ENCODE results near the gene SYT7.

DNA sequence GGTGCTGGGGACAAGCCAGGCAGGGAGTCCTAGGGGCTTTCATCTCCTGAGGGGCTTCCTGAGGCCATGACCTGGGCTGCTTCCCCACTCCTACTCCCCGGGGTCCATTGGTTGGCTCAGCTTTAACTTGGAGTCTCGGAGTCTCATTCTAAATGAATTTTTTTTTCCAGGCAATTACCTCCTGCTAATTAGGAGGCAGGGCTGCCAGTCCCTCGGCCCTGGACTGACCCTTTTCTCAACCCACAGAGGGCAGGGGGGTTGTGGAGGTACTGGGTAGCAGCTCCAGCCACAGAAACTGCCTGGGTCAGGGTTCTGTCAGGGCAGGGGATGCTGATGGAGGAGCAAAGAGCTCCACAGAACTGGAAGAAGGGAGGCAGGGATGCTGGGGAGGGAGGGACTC is 11.9 kb downstream of the SYT7 start:
- no peak for TF ChIP-seq SP1 (IDR thresholded peaks at IDR 0.05; ENCODE audit: low read depth, low read length)
- no peak for TF ChIP-seq POLR2AphosphoS2 (IDR thresholded peaks at IDR 0.05; ENCODE audit: low read depth, low read length)
- TF ChIP-seq, protein P1, sequence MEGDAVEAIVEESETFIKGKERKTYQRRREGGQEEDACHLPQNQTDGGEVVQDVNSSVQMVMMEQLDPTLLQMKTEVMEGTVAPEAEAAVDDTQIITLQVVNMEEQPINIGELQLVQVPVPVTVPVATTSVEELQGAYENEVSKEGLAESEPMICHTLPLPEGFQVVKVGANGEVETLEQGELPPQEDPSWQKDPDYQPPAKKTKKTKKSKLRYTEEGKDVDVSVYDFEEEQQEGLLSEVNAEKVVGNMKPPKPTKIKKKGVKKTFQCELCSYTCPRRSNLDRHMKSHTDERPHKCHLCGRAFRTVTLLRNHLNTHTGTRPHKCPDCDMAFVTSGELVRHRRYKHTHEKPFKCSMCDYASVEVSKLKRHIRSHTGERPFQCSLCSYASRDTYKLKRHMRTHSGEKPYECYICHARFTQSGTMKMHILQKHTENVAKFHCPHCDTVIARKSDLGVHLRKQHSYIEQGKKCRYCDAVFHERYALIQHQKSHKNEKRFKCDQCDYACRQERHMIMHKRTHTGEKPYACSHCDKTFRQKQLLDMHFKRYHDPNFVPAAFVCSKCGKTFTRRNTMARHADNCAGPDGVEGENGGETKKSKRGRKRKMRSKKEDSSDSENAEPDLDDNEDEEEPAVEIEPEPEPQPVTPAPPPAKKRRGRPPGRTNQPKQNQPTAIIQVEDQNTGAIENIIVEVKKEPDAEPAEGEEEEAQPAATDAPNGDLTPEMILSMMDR (IDR thresholded peaks at IDR 0.05 in 2 of 3, conservative IDR thresholded peaks at IDR 0.05 in 1 of 3; ENCODE audit: control insufficient read depth in 2 of 3, extremely low read depth in 1 of 3, insufficient read depth in 1 of 3, low read depth in 3 of 3, low read length in 3 of 3), result no peak
- no peak for TF ChIP-seq ETV6 (conservative IDR thresholded peaks at IDR 0.05 in 1 of 2, IDR thresholded peaks at IDR 0.05 in 1 of 2; ENCODE audit: borderline replicate concordance in 1 of 2, low read depth in 1 of 2)
- no peak for TF ChIP-seq ATF7 (IDR thresholded peaks at IDR 0.05; ENCODE audit: low read depth)
- TF ChIP-seq, protein P2, sequence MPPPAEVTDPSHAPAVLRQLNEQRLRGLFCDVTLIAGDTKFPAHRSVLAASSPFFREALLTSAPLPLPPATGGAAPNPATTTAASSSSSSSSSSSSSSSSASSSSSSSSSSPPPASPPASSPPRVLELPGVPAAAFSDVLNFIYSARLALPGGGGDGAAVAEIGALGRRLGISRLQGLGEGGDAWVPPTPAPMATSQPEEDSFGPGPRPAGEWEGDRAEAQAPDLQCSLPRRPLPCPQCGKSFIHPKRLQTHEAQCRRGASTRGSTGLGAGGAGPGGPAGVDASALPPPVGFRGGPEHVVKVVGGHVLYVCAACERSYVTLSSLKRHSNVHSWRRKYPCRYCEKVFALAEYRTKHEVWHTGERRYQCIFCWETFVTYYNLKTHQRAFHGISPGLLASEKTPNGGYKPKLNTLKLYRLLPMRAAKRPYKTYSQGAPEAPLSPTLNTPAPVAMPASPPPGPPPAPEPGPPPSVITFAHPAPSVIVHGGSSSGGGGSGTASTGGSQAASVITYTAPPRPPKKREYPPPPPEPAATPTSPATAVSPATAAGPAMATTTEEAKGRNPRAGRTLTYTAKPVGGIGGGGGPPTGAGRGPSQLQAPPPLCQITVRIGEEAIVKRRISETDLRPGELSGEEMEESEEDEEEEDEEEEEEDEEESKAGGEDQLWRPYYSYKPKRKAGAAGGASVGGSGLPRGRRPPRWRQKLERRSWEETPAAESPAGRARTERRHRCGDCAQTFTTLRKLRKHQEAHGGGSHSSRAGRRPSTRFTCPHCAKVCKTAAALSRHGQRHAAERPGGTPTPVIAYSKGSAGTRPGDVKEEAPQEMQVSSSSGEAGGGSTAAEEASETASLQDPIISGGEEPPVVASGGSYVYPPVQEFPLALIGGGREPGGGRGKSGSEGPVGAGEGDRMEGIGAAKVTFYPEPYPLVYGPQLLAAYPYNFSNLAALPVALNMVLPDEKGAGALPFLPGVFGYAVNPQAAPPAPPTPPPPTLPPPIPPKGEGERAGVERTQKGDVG (CRISPR knock-in tag; IDR thresholded peaks at IDR 0.05), result no peak
- no peak for TF ChIP-seq IRF4 (IDR thresholded peaks at IDR 0.05; ENCODE audit: low read depth, low read length)
- TF ChIP-seq NFYB (IDR thresholded peaks at IDR 0.05; ENCODE audit: insufficient read depth, low read depth, low read length), result no peak
- TF ChIP-seq RCOR1 (conservative IDR thresholded peaks at IDR 0.05; ENCODE audit: low read depth, low read length), result no peak
- TF ChIP-seq, protein P3, sequence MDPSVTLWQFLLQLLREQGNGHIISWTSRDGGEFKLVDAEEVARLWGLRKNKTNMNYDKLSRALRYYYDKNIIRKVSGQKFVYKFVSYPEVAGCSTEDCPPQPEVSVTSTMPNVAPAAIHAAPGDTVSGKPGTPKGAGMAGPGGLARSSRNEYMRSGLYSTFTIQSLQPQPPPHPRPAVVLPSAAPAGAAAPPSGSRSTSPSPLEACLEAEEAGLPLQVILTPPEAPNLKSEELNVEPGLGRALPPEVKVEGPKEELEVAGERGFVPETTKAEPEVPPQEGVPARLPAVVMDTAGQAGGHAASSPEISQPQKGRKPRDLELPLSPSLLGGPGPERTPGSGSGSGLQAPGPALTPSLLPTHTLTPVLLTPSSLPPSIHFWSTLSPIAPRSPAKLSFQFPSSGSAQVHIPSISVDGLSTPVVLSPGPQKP (IDR thresholded peaks at IDR 0.05; ENCODE audit: low read depth, low read length), result no peak
- no peak for TF ChIP-seq BCL11A (IDR thresholded peaks at IDR 0.05; ENCODE audit: low read depth, low read length)
- no peak for TF ChIP-seq SIN3A (IDR thresholded peaks at IDR 0.05; ENCODE audit: low read depth, low read length)
- TF ChIP-seq RFX5 (IDR thresholded peaks at IDR 0.05; ENCODE audit: low read depth, low read length), result no peak
- TF ChIP-seq EZH2 (IDR thresholded peaks at IDR 0.05; ENCODE audit: borderline replicate concordance, control insufficient read depth, low read depth, low read length), result no peak

Data from GM12878 (cell line).